HFF-Myc (cell line): ENCODE data around the gene FOXC1.
A peak's percentile ranks its signal among the peaks of the same experiment; 100 is the strongest.

Experiments used
- DNase-seq: peaks from one replicate; pipeline ENCODE4 v3.0.0-alpha.2; 2011; ENCODE audit warnings: low read depth; ENCODE audit errors: extremely low read depth
- H3K4me3 ChIP-seq: replicated peaks from 2 replicates; pipeline ENCODE4 v1.5.1; 2011; ENCODE audit warnings: low read depth, mild to moderate bottlenecking, control low read depth, low read length
- TF ChIP-seq, protein P1 (sequence below): IDR thresholded peaks from 2 replicates; pipeline ENCODE4 v1.5.1; 2012; ENCODE audit warnings: mild to moderate bottlenecking, low read depth, low read length, control low read depth; ENCODE audit errors: missing control alignments

FOXC1 gene

DNA sequence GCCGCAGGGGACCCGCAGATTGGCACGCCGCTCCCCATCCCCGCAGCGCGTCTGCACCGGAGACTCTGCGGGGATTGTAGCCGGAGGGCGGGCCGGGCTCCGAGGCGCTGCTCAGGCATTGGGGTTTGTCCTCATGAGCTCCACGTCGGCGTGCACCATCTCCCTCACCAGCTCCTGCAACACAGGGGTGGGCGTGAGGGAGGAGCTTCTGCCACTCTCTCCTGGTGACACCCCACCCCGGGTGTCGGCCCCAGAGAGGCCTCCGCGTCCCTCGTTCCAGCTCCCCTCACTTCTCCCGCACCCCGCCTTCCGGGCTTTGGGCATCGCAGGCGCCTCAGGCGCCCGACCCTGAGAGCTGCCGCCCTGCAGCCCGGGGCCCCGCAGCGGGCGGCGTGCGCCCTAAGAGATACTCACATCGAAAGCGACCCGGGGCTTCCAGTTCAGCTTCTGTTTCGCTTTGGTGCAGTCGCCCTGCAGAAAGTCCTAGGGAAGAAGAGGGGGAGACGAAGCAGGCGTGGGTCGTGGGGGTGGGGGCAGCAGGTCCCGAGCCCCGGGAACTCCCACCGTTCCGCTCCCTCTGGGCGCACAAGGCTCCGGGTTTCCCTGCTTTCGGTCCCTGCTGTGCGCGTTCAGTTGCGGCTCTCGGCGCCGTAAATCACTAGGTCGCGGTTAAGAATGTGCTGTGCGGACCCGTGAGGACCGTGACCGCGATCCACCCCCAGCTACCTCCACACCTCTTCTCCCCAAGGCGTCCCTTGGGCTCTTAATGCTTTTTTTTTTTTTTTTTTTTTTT is 14.5 kb downstream of the FOXC1 start:
- TF ChIP-seq, protein P1, sequence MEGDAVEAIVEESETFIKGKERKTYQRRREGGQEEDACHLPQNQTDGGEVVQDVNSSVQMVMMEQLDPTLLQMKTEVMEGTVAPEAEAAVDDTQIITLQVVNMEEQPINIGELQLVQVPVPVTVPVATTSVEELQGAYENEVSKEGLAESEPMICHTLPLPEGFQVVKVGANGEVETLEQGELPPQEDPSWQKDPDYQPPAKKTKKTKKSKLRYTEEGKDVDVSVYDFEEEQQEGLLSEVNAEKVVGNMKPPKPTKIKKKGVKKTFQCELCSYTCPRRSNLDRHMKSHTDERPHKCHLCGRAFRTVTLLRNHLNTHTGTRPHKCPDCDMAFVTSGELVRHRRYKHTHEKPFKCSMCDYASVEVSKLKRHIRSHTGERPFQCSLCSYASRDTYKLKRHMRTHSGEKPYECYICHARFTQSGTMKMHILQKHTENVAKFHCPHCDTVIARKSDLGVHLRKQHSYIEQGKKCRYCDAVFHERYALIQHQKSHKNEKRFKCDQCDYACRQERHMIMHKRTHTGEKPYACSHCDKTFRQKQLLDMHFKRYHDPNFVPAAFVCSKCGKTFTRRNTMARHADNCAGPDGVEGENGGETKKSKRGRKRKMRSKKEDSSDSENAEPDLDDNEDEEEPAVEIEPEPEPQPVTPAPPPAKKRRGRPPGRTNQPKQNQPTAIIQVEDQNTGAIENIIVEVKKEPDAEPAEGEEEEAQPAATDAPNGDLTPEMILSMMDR: no peak
- peak overlapping the region; percentile 51 for H3K4me3 ChIP-seq
- DNase-seq: no peak

DNA sequence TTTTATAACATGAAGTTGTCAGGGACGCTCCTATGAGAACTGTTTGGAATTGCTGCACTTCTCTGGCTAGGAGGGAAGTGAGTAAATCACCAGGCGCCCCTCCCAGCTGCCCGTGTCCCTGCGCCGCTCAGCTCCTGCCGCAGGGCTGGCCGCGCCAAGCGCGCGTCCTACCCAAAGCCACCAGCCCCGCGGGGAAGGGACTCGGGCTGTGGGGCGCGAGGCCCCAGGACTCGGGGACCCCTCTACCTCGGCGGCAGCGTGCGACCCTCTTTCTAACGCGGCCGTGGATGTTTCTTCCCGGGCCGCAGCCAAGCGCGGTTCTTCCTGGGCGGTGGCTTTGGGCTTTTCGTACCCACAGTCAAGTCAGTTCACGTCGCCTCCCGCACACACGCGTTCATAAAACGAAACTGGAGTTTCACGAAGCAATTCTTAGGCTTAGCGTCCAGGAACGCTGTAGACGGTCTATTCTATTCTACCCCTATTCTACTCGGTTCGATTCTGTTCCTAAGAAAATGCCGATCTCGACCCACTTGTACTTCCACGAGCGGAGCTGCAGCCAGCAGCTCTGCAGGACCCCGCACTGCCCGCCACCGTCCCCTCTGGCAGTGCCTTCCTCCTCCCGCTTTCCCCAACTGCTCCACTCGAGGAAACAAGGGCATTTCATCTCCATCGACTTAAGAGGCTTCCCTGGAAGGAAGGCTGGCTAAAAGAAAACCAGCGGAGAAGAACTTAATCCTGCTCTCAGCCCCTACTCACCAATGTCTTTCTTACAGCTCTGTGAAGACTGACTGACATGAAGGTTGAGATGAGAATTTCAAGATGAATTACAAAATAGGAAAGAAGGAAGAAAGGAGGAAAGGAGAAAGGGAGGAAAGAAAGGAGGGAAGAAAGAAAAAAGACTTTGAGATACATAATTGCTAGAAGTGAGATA is 15.4 kb downstream of the FOXC1 start:
- peak overlapping the region; percentile 51 for H3K4me3 ChIP-seq
- TF ChIP-seq, protein P1: no peak
- DNase-seq: no peak

DNA sequence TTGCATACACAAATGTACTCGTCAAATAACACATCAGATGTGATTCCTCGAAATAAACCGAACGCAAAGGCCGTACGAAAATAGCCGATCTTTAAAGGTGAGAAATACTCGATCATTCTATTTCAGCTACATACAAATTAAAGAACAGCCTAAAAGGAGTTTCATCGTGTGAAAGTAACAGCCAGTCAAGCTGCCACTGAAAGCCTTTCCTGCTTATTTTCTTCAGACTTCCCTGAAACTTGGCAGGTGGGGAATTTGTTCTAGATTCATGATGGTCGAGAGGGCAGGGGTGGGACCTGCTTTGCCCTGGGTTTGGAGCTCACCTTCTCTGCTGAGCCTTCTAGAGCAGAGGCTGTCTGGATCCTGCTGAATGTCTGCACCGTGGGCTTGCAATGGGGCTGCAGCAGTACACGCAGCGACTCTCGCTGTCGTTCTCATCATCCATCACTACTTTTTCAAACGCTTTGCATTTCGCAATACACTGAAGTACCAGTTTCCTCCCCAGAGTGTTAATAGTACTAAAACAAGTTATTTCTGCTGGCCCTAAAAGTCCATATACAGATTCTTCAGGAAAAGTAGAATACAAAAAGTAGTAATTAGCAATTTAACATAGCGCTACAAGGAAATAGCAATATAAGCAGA is 16.2 kb downstream of the FOXC1 start:
- no peak overlapping the region for H3K4me3 ChIP-seq
- TF ChIP-seq, protein P1: no peak
- DNase-seq: no peak

DNA sequence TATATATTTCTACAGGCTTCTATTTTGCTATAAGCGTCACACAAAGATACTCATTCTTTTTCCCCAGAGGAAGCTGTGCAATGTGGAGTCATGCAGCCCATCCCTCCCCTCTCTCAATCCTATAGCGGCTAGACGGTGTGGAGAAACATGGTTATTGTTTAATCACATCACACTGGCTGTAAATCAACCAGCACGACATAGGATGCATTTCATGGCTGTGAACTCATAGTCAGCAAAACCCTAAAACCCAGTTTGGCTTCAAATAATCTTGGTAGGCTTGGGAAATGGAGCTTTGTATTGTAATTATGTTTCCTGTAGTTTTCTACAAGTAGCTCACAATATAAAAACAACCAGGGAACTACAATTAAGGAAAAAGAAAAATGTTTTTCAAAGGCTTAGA is 16.8 kb downstream of the FOXC1 start:
- no peak for DNase-seq
- TF ChIP-seq, protein P1: no peak
- H3K4me3 ChIP-seq: no peak overlapping the region

DNA sequence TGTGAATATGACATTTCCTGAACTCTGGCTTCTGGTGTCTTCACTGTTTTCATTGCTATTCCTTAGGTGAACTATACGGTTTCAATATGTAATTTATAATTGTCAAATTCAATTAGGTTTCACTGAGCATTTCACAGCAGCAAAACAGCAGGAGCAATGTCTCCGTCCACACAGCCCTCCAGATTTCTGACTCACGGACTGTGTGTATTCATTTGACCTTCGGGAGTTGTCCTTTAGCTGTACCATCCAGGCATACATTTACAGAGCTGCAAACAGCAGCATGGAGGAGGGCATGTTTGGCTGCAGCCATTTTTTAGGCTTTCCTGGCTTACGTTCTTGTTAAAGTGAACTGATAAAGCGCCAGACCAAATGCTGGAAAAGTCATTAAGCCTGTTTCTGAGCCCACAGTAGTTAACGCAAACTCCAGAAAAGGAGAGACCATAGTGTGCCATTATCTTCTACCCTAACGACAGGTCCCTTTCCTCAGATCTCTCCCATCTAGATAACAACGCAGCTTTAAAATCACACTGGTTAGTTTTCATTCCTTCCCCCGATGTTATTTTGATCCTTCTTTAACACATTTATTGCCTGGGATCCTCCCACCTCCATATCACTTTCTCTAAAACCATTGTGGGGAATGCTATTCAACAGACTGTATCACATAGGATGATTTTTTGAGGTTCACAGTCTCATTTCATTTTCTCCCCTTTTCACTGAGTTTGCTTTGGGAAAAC is 18.3 kb downstream of the FOXC1 start:
- no peak for DNase-seq
- no peak overlapping the region for H3K4me3 ChIP-seq
- TF ChIP-seq, protein P1: no peak

DNA sequence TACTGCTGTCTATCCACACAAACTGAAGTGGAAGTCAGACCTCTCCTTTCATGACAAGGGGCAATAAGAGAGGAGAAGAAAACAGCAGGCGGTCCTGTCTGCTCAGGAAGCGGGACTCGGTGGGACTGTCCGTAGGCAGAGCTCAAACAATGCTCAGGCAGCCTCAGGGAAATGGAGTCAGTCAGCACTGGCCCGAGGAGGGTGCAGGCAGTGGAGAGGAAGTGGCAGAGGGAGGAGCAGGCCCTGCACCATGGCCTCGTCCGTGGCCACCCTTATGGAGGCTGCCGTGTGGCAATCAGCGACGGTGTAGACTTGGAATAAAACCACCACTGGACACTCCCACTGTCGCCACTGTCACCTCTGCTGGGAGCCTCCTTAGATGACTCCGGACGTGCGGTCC is 19.6 kb downstream of the FOXC1 start:
- DNase-seq: no peak
- TF ChIP-seq, protein P1: no peak
- H3K4me3 ChIP-seq: no peak overlapping the region
